ENCODE measurements around the gene DCAF6.

The DCAF6 gene

DNA sequence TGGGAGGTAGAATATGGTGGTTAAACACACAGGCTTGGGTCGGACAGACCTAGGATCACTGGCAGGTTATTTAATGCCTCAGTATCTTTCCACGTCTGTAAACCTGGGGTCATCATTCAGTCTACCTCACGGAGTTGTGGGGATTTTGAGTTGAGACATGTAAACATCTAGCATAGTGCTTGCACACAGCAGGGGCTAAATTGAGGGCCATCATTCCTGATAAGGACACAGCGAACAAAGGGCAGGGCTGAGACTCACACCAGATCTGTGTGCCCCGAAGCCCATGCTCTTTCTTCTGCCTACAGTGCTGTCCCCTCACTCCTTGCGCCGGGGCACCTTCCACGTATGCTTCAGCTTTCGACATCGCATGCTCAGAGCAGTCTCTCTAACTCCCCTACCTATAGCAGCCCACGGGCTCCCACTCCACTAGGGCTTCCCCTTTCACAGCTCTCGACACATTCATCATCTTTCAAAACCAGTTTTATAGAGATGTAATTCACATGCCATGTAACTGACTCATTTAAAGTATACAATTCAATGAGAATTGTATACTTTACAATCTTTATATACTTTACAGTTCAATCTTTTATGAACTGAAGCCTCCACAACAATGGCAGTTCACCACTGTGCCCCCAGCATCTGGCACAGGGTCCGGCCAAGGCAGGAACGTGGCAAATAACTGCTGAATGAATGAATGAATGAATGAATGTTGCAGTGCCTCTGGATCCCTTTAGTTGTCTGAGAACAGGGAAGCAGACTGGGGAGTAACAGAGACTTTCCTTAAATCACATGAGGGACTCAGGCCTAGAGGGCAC, 152.2 kb downstream of the DCAF6 start:
- no peak for DNase-seq

DNA sequence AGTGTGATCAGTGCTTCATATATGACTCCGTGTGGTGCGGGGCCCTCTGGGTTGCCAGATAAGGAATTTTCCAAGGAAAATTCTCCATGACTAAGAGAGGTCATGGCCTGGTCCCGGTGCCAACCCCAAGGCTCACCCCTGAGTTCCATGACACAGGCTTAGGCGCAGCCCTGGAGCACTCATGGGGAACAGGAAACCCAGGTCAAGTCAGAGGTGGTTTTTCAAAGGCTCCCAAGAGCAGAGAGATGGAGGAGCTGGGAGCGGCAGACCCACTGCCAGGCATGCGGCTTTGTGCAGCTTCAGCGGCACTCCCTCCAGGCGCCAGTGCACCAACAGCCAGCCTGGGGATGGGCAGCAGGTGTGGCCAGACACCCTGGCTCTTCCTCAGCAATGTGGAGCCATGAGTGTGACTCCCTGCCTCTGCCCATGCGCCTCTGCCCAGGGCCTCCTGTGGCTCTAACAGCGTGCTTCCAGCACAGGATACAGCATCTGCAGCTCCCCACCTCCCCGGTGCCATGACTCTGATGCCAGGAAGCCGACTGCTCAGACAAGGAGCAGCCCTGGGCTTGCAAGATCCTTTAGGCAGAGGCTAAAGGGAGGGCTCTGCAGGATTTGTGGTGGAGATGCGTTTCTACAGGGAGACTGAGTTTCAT, 153.0 kb downstream of the DCAF6 start:
- DNase-seq, result no peak

DNA sequence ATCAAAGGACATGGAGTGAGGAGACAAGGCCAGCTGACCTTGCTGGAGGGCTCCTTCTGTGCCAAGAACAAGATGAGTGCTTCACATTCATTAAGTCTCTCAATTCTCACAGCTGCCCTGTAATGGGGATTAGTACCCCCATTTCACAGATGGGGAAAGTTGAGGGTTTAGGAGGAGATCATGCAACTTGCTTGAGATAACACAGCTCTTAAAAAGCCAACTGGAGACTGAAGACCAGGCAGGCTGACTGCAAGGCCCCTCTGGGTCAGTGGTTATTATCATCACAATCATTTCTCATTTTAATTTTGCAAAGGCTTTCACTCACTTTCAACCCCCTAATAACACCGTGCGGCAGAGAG, 153.5 kb downstream of the DCAF6 start:
- DNase-seq, result no peak

- no peak for DNase-seq
Measured at GRCh38 chr1:168090395-168090794, 153.9 kb downstream of the DCAF6 start.

DNA sequence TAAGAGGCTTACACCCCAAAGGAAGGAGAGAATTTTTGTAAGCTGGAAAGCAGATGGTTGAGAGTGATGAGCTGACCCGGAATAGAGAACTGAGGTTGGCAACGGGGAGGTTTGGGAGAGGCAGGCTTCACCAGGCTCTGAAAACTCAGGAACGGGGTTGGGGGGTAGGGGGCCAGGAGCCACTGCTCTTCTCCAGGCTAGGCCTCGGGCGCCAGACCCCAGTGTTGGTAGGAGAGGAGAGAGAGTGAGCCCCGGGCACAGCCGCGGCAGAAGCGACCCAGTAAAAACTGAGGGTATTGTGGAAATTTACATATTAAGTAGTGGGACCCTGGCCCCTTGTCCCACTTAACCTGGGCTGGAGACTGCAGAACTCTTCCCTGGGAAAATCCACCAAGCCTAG, 154.6 kb downstream of the DCAF6 start:
- no peak for DNase-seq

DNA sequence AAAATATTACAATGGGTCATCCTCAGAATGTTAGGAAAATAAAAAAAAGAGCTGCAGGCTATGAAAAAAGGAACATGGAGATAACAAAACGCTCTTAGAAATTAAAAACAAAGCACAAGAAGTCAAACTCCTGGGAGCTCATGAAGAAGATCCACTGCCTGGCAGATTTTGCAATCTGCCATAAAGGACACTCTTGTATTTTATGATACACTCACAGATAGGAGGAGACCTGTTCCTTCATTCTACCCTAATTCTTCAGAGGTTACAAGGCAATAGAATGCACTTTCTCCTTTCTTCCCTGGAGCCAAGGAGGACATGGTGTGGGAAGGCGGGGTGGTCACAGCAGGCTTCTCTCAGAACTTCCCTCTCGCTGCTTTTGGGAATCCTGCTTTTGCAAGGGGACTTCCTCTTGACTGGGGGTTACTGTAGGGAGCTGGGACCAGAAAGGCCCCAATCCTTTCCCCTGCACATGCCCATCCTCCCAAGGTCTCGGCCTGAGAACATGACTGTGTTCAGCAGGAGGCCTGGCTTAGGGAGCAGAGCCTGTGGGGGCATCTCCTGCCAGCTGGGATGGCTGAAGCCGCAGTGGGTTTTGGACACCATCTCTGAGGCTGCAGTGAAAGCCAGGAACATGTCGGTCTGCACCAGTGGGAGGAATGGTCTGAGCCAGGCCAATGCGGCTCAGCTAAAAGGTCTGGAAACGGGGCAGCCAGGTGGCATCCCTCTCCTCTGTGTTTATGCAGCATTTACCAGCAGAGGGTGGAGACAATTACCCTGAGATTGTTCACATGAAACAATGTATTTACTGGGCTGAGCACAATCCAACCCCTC, 155.5 kb downstream of the DCAF6 start:
- DNase-seq, result no peak

GRCh38 chr1:168092566-168093355, 156.3 kb downstream of the DCAF6 start:
- DNase-seq, result no peak

DNA sequence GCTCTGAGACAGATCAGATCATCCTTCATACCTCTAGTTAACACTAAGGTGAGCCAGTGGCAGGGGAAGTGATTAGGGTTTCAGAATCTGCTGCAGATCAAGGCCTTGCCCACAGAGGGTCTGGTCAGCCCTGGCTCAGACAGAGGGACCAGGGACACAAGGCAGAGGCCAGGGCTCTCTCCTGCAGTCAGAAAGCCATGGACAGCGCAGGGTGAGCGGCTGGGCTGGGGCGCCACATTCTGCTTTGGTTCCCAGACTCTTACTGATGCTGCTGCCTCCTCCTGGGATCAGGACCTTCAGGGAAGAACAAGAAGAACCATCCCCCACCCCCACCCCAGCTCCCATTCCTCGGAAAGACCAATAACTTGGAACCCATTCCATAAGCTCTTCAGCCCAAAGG, 157.1 kb downstream of the DCAF6 start:
- no peak for DNase-seq

- DNase-seq, result no peak
Measured at GRCh38 chr1:168095476-168095875, 159.0 kb downstream of the DCAF6 start.

DNA sequence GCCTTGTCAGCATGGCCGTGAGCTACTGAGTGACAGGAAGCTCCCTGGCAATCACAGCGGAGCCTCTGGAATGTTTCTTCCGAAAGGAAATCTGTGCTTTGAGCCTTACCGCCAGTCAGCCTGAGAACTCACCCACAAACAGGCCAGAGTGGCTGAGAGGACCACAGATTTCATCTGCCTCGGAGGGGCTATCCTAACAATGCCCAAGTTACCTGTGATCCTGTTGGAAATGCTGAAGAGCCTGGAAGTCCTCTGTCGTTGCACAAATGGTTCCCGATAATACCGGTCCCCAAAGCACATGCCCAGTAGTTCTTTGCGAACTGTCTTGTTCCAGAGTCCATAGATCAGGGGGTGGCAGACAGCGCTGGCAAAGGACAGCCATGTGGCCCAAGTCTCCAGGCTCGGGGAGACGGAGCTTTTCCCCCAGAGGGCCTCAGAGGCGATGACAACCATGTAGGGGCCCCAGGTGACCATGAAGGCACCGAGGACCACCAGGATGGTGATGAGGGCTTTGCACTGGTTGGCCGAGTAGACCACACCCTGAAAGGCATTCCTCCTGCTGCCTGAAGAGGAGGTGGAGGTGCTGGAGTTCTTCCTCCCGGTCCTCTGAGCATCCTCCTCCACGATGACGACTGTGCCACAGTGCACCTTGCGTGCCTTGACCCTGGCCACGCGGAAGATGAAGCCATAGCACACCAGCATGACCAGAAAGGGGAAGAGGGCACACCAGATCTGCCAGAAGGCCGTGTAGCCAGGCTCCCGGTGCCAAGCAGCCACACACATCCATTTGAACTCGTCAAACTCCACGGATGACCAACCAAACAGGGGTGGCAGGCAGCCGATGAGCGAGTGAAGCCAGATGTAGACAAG, 160.0 kb downstream of the DCAF6 start:
- no peak for DNase-seq

- DNase-seq, result no peak
Measured at GRCh38 chr1:168097921-168098528, 161.5 kb downstream of the DCAF6 start.

DNA sequence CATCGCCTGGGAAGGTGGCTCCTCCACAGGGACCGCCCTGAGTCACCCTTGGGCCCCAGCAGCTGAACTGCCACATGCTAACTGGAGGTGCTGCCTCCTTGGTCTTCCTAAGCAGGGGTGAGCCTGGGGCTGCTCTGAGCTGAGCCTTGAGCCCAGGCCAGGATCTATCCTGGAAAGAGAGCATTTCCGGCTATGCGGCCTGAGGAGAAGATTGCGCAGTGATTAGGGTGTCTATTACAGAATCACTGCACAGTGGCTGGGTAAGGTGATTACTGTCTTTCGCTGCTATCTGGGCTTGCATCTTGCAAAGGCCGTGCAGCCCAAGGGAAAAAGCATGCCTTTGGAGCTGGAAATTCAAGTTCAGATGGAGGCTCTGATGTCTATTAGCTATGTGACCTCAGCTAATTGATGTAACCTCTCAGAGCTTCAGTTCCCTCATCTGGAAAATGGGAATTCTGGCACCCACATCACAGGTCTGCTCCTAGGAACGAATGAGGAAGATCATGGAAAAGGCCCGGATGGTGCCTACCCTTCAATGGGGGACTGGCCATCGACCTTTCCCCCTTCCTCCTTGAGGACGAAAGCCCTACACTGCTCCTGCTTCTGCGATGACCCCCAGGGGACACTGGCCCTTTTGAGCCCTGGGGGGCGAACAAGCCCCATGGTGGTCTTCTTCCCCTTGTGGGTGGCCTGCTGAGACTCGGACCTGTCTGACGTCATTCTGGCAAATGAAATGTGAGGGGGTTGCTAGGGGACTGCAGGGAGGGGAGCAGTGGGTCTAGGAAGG, 162.2 kb downstream of the DCAF6 start:
- DNase-seq, result no peak

DNA sequence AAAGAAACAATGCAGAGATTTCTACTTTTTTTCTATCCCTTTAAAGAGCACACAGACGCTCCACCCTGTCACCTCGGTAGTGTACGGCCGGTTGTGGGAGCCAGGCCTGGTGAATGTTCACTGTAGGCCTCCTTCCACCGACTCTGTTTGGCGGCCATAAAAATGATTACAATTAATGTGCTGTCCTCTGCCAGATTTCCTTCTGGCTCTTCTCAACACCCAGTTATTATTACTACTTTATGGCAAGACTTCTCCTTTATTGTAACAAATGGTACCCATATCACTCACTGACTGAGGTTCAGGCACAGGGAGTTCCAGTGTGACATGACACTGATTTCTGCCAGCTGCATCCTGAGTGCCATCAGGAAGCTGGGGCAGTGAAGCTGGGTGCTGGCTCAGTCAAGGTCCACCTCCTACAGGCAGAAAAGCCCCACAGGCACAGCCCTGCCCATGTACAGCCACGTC, 162.9 kb downstream of the DCAF6 start:
- DNase-seq, result no peak

DNA sequence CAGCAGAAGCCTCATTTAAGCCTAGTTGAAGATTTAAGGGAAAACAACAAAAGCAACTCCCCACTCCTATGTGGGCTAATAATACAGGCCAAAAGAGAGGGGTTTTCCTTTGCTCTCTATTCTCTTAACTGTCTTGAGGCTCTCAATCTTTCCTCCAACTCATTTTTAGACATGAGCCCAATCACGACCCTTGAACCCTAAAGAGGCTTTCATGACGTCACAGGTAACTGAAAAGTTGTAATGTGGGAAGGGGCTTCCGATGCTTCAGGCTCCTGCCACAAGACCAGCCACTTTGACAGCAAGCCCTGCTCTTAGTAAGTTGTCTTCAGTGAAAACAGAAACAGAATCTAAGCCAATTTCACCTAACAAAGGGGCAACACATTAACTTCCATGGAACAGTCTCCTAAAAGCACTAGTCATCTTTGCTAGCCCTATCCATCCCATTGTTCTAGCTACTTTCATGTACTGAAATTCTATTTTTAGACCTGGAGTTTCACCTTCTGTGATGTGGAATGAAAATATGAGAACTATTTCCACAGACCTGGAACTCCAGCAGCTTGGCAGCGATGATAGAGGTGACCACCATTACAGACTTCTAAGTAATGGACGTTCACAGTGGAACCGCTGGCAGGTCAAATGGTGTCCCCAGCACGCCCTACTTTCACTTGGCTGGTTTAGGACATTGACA, 164.0 kb downstream of the DCAF6 start:
- no peak for DNase-seq

DNA sequence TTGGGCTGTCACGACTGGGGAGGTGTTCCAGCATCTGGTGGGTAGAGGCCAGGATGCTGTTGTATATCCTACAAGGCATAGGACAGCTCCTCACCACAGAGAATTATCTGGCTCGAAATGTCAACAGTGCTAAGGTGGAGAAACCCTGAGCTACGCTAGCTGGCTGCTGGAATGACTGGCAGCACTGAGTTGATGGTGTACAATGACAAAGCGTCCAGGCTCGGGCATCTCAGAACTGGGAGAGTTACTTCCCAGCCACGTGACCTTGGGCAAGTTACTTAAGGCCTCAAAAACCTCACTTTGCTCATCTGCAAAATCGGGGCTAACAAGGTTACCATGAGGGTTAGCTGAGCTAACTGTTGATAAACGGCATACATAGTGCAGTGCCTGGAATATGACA, 164.9 kb downstream of the DCAF6 start:
- DNase-seq, result no peak

DNA sequence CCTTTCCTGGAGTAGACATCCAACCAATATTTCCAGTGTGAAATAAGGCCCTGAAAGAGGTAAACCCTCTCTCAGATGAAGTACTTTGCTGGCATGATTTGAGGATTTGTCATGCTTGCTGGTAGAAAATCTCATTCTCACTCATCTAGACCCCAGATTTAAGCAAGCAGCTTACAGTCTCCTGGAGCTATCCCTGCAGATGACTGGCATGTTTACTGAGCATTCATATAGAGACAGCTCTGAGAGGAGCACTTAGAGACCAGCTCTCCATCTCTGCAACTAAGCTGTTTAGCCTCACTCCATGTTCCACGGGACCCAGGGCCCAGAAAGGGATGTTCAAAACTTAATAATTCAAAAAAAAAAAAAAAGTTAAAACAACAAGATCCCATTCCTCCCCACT, 166.0 kb downstream of the DCAF6 start:
- DNase-seq, result no peak

DNA sequence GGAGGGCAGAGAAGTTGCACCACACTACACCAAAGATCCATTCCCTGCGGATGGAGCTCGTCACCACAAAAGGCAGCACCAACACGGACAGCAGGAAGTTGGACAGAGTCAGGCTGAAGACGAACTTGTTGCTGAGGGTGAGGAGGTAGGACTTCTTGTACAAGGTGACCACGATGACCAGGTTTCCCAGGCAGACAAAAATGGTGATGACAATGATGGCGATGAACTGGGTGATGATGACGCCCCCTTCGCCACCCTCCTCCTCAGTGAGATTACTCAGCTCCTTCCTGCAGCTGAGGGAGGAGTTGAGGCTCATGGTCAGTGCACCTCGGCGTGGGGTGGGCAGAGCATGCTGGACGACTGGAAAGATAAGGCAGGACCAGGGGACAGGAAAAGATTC, 168.1 kb downstream of the DCAF6 start:
- DNase-seq, result no peak

DNA sequence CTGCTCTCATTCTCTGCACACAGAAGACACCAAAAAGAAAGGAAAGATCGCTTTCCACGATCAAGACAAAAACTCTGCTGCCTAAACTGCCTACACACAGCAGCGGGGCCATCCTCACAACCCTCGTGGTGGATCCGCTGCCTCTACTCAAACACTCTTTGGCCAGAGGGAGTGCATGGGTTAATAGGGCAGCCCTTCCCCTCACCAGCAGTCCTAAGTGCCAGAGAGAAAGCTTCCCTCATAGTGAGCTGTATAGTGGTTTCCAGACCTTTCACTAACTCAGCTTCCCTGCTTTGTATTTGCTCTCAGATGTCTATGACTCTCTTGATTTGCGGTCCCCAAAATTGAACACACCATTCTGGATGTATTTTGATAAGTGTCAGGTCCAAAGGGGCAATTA, 169.4 kb downstream of the DCAF6 start:
- DNase-seq, result no peak

- DNase-seq, result no peak
Measured at GRCh38 chr1:168106274-168106673, 169.8 kb downstream of the DCAF6 start.
